PC-3 (cell line): Measurements from ENCODE around the gene NRG3. TPM values are rescaled to one million over a fixed set of nuclear protein-coding genes. Genes with fewer than 3 reads are reported as not detected.

Experiments used
- ATAC-seq: fragments of 200-7000 bp; cut with Tn5 transposase; 2 replicates; pipeline ENCODE4 v1.9.1; 2020; ENCODE audit warnings: mild to moderate bottlenecking, moderate library complexity
- BruUV-seq: library from RNA; stranded (reverse); fragments of 400-500 nt; replicated peaks from 2 replicates; lab custom pipeline; 2021; lab: Mats Ljungman, UMichigan
- CTCF ChIA-PET: fragments of 300-600 bp; sonication (Branson Sonifier 250); formaldehyde crosslinking; loops from one replicate; lab custom pipeline; 2022; ENCODE audit warnings: antibody characterized with exemption; lab: Charles Lee
- POLR2A ChIA-PET: fragments of 300-600 bp; sonication (Branson Sonifier 250); formaldehyde crosslinking; loops from one replicate; lab custom pipeline; 2022; ENCODE audit warnings: antibody characterized with exemption; ENCODE audit not compliant: unreplicated experiment; lab: Charles Lee
- DNase-seq: peaks from one replicate; pipeline ENCODE4 v3.0.0-alpha.2; 2015
- H2AFZ ChIP-seq: fragments of 300-600 bp; sonication (generic); 2 replicates; pipeline ENCODE4 v1.6.0; 2016; ENCODE audit warnings: antibody characterized with exemption, low read length
- H3F3A ChIP-seq: fragments of 300-600 bp; sonication (generic); one replicate; pipeline ENCODE4 v1.6.0; 2017; ENCODE audit warnings: antibody characterized with exemption, low read length, control low read depth, mild to moderate bottlenecking; ENCODE audit not compliant: unreplicated experiment
- H3K27ac ChIP-seq: fragments of 300-600 bp; sonication (generic); 2 replicates; pipeline ENCODE4 v1.5.1; 2016; ENCODE audit warnings: mild to moderate bottlenecking, low read length
- H3K27me3 ChIP-seq: fragments of 300-600 bp; sonication (generic); 2 replicates; pipeline ENCODE4 v1.6.1; 2016; ENCODE audit warnings: low read length, mixed read lengths
- H3K36me3 ChIP-seq: fragments of 300-600 bp; sonication (generic); 2 replicates; pipeline ENCODE4 v1.6.1; 2016; ENCODE audit warnings: low read depth, mixed run types, low read length, mixed read lengths
- H3K4me1 ChIP-seq: fragments of 300-600 bp; sonication (generic); 2 replicates; pipeline ENCODE4 v1.5.1; 2016; ENCODE audit warnings: low read length; ENCODE audit not compliant: insufficient read depth
- H3K4me2 ChIP-seq: fragments of 300-600 bp; sonication (generic); 2 replicates; pipeline ENCODE4 v1.6.0; 2016; ENCODE audit warnings: low read length
- H3K4me3 ChIP-seq: fragments of 300-600 bp; sonication (generic); 2 replicates; pipeline ENCODE4 v1.5.1; 2016; ENCODE audit warnings: mild to moderate bottlenecking, low read length, mixed read lengths
- H3K79me2 ChIP-seq: fragments of 300-600 bp; sonication (generic); 2 replicates; pipeline ENCODE4 v1.6.1; 2017; ENCODE audit warnings: low read length, mixed read lengths
- H3K9ac ChIP-seq: fragments of 300-600 bp; sonication (generic); 2 replicates; pipeline ENCODE4 v1.6.0; 2016; ENCODE audit warnings: mild to moderate bottlenecking, low read length
- H3K9me2 ChIP-seq: fragments of 300-600 bp; sonication (generic); replicated peaks from 2 replicates; pipeline ENCODE4 v1.6.1; 2016; ENCODE audit warnings: mixed run types, low read length, mixed read lengths
- H3K9me3 ChIP-seq: fragments of 300-600 bp; sonication (generic); 2 replicates; pipeline ENCODE4 v1.6.1; 2016; ENCODE audit warnings: low read length, mixed read lengths
- H4K20me1 ChIP-seq: fragments of 300-600 bp; sonication (generic); 2 replicates; pipeline ENCODE4 v1.6.1; 2016; ENCODE audit warnings: low read length, mixed read lengths
- EZH2 ChIP-seq: fragments of 300-600 bp; sonication (generic); IDR thresholded peaks from one replicate; pipeline ENCODE4 v1.6.1; 2017; ENCODE audit warnings: antibody characterized with exemption, mild to moderate bottlenecking, low read length; ENCODE audit not compliant: unreplicated experiment
- EZH2phosphoT487 ChIP-seq: fragments of 300-600 bp; sonication (generic); IDR thresholded peaks from 2 replicates; pipeline ENCODE4 v1.6.1; 2018; ENCODE audit warnings: mild to moderate bottlenecking, antibody characterized with exemption, low read length, borderline replicate concordance
- intact Hi-C: fragments of 100-400 bp; cut with micrococcal nuclease; formaldehyde crosslinking; loops from 2 replicates; pipeline ENCODE4 v1.9.0; 2023
- total RNA-seq: library from RNA; depleted of rRNA; stranded (reverse); fragments of >200 nt; gene quantifications from 2 replicates; pipeline ENCODE4 v1.2.3, GENCODE V29; 2014
- TF ChIP-seq, protein P1 (sequence below): fragments of 300-600 bp; sonication (generic); conservative IDR thresholded peaks from 2 replicates; pipeline ENCODE4 v1.5.1; 2017; ENCODE audit warnings: antibody characterized with exemption, low read depth, mild to moderate bottlenecking, low read length

NRG3 gene
- total RNA-seq, 1 experiment from 2014 or later = not detected

DNA sequence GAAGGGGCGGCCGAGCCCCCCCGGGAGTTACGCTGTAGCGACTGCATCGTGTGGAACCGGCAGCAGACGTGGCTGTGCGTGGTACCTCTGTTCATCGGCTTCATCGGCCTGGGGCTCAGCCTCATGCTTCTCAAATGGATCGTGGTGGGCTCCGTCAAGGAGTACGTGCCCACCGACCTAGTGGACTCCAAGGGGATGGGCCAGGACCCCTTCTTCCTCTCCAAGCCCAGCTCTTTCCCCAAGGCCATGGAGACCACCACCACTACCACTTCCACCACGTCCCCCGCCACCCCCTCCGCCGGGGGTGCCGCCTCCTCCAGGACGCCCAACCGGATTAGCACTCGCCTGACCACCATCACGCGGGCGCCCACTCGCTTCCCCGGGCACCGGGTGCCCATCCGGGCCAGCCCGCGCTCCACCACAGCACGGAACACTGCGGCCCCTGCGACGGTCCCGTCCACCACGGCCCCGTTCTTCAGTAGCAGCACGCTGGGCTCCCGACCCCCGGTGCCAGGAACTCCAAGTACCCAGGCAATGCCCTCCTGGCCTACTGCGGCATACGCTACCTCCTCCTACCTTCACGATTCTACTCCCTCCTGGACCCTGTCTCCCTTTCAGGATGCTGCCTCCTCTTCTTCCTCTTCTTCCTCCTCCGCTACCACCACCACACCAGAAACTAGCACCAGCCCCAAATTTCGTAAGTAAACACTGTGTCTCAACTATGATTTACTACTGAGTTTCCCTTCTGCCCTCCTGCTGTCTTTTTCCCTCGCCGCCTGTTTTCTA, 666 bp downstream of the NRG3 start:
- ChIA-PET POLR2A (no interaction called here), CTCF (no interaction called here)
- H3K36me3 ChIP-seq = no peaks in the 10 kb centered on the region
- TF ChIP-seq, protein P1, sequence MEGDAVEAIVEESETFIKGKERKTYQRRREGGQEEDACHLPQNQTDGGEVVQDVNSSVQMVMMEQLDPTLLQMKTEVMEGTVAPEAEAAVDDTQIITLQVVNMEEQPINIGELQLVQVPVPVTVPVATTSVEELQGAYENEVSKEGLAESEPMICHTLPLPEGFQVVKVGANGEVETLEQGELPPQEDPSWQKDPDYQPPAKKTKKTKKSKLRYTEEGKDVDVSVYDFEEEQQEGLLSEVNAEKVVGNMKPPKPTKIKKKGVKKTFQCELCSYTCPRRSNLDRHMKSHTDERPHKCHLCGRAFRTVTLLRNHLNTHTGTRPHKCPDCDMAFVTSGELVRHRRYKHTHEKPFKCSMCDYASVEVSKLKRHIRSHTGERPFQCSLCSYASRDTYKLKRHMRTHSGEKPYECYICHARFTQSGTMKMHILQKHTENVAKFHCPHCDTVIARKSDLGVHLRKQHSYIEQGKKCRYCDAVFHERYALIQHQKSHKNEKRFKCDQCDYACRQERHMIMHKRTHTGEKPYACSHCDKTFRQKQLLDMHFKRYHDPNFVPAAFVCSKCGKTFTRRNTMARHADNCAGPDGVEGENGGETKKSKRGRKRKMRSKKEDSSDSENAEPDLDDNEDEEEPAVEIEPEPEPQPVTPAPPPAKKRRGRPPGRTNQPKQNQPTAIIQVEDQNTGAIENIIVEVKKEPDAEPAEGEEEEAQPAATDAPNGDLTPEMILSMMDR = no peak
- no peak for TF ChIP-seq EZH2phosphoT487
- TF ChIP-seq EZH2 = no peak
- H3K9me2 ChIP-seq = no peaks in the 10 kb centered on the region
- no peaks in the 10 kb centered on the region for H3K9me3 ChIP-seq
- no peak overlapping the region for H3K4me2 ChIP-seq
- H3K4me1 ChIP-seq = no peaks in the 10 kb centered on the region
- no peak for DNase-seq
- intact Hi-C loops = no loop called here
- ATAC-seq = no peak
- H3K27me3 ChIP-seq = no peaks in the 10 kb centered on the region
- H4K20me1 ChIP-seq = no peaks in the 10 kb centered on the region
- H3F3A ChIP-seq = no peaks in the 10 kb centered on the region
- no peaks in the 10 kb centered on the region for H3K79me2 ChIP-seq
- no peak overlapping the region for H3K4me3 ChIP-seq
- H3K27ac ChIP-seq = no peak overlapping the region
- H2AFZ ChIP-seq = no peak overlapping the region
- H3K9ac ChIP-seq = no peak overlapping the region
- no TSS peak for BruUV-seq

DNA sequence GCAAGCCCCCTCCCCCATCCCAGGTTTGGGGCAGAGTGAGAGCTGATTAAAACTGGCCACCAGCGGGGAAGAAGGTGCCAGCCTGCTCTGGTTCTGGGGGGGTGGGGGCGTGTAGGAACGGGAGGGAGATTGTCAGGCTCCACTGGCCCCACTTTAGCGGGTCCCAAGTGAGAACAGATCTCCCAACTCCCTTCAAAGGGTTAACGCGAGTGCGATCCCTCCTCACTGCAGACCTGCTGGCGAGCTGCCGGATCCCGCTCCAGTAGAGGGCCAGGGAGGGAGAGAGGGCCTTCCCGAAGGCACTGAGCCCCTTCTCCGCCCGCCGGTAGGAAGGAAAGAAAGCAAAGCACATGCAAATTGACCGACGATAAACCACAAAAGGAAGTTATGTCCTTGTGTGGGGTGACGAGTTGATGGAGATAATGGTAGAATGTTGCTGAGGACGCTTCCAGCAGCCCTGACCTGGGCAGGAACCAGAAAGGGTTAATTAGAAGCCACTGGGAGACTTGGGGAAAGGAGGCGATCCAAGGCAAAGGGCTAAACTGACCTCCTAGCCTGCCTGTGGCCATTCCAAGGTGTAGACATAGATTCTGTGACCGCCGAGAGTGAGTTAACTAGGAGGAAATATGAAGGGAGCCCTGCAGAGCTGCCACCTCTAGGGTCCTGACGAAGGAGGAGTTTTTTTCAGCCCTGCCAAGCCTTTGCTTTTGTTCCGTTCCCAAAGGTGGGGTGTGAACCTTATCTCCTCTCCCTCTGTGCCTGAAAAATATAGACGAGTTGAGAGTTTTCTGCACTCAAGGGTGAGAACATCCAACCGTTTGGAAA, 1.5 kb downstream of the NRG3 start:
- H3K4me3 ChIP-seq = no peak overlapping the region
- H3K9me3 ChIP-seq = no peaks in the 10 kb centered on the region
- H3F3A ChIP-seq = no peaks in the 10 kb centered on the region
- no peaks in the 10 kb centered on the region for H3K27me3 ChIP-seq
- no peak overlapping the region for H3K9ac ChIP-seq
- ChIA-PET CTCF (no interaction called here), POLR2A (no interaction called here)
- TF ChIP-seq, protein P1 = no peak
- TF ChIP-seq EZH2phosphoT487 = no peak
- TF ChIP-seq EZH2 = no peak
- H2AFZ ChIP-seq = no peak overlapping the region
- H3K4me1 ChIP-seq = no peaks in the 10 kb centered on the region
- DNase-seq = no peak
- intact Hi-C loops = no loop called here
- no peaks in the 10 kb centered on the region for H3K9me2 ChIP-seq
- ATAC-seq = no peak
- H3K27ac ChIP-seq = no peak overlapping the region
- no peak overlapping the region for H3K4me2 ChIP-seq
- no peaks in the 10 kb centered on the region for H4K20me1 ChIP-seq
- no peaks in the 10 kb centered on the region for H3K79me2 ChIP-seq
- H3K36me3 ChIP-seq = no peaks in the 10 kb centered on the region
- BruUV-seq = no TSS peak
